Gastrocnemius medialis (tissue), 4 donors: ENCODE data around the gene PPIL1. TPM values are rescaled to one million over a fixed set of nuclear protein-coding genes. Genes with fewer than 3 reads are reported as not detected.

ENCODE experiments used
- ATAC-seq, 2 donors: fragments of 150-250 bp; one replicate each; pipeline ENCODE4 v1.9.1; 2016
- DNase-seq, 2 donors: peaks; one replicate each; pipeline ENCODE4 v3.0.0-alpha.2; 2019
- H3K27ac ChIP-seq, 4 donors: fragments of 200-600 bp; sonication (generic); 1 replicate in 1 of 4; 2 replicates in 3 of 4; pipeline ENCODE4 v1.5.1; 2016 to 2018; ENCODE audit warnings: mild to moderate bottlenecking in 2 of 4, moderate library complexity in 1 of 4
- H3K27me3 ChIP-seq, 3 donors: fragments of 200-600 bp; sonication (generic) in 2 of 3; 1 replicate in 1 of 3; 2 replicates in 2 of 3; pipeline versions ENCODE4 v1.5.1 to v1.6.0; 2016 to 2019; ENCODE audit warnings: mild to moderate bottlenecking in 1 of 3, moderate library complexity in 1 of 3
- H3K36me3 ChIP-seq, 2 donors: fragments of 200-600 bp; sonication (generic) in 1 of 2; one replicate each; pipeline ENCODE4 v1.5.1; 2017 to 2018
- H3K4me1 ChIP-seq, 2 donors: fragments of 200-600 bp; sonication (generic) in 1 of 2; one replicate each; pipeline ENCODE4 v1.5.1; 2016 to 2017; ENCODE audit warnings: mild to moderate bottlenecking in 2 of 2
- H3K4me3 ChIP-seq, 4 donors: fragments of 200-600 bp; sonication (generic) in 3 of 4; 1 replicate in 1 of 4; 2 replicates in 3 of 4; pipeline ENCODE4 v1.5.1; 2016 to 2019; ENCODE audit warnings: mild to moderate bottlenecking in 2 of 4
- H3K9me3 ChIP-seq, 3 donors: fragments of 200-600 bp; sonication (generic) in 2 of 3; 1 replicate in 1 of 3; 2 replicates in 2 of 3; pipeline ENCODE4 v1.5.1; 2016 to 2019
- CTCF ChIP-seq, 5 experiments: fragments of 450-650 bp in 3 of 5; fragments of 200-600 bp in 2 of 5; sonication (generic) in 2 of 5; IDR thresholded peaks in 4 of 5; conservative IDR thresholded peaks in 1 of 5; 1 replicate in 4 of 5; 2 replicates in 1 of 5; pipeline ENCODE4 v1.5.1; 2016 to 2019; ENCODE audit warnings: antibody characterized with exemption in 5 of 5, mild to moderate bottlenecking in 3 of 5, moderate library complexity in 3 of 5
- POLR2A ChIP-seq, 2 donors: fragments of 450-650 bp; IDR thresholded peaks; one replicate each; pipeline ENCODE4 v1.6.1; 2017; ENCODE audit warnings: antibody characterized with exemption in 2 of 2, mild to moderate bottlenecking in 2 of 2, moderate library complexity in 2 of 2
- in situ Hi-C, 4 donors: fragments of 200-750 bp; cut with MboI; loops; one replicate each; pipeline versions ENCODE4 v1.15.0 to v1.8.0; 2017; ENCODE audit warnings: low sequenced_read_pairs in 4 of 4
- intact Hi-C: fragments of 100-400 bp; cut with DNase I; formaldehyde crosslinking; loops from one replicate; pipeline ENCODE4 v1.15.1; 2023; ENCODE audit warnings: low total_unique reads
- total RNA-seq, 4 donors: library from RNA; depleted of rRNA; stranded (reverse); fragments of >200 nt; gene quantifications; one replicate each; pipeline versions ENCODE4 v1.1.0 to v1.2.3, GENCODE V29; 2016

The PPIL1 gene
- total RNA-seq, 4 donors from 2014 or later = 5.4 to 18.7 (median 16.8) TPM

GRCh38 chr6:36867471-36868224 lies 7.0 kb downstream of the PPIL1 start:
- in situ Hi-C loops = loop anchor here in 1 of 4 donors (25.0 kb wide), 1 partner anchor 255 kb away; no protein-coding TSS in a partner anchor
- no peak overlapping the region for H3K27ac ChIP-seq
- H3K36me3 ChIP-seq = peaks cover 0 to 3% of the 10 kb centered on the region in 2 donors
- H3K27me3 ChIP-seq = no peaks in the 10 kb centered on the region
- DNase-seq (no peak), ATAC-seq (no peak)
- H3K9me3 ChIP-seq = no peaks in the 10 kb centered on the region
- TF ChIP-seq POLR2A (IDR thresholded peaks at IDR 0.05) = no peak
- TF ChIP-seq CTCF (IDR thresholded peaks at IDR 0.05 in 4 of 5, conservative IDR thresholded peaks at IDR 0.05 in 1 of 5) = no peak
- no peak overlapping the region for H3K4me3 ChIP-seq
- intact Hi-C loops = no loop called here
- no peaks in the 10 kb centered on the region for H3K4me1 ChIP-seq

- Histone ChIP-seq H3K9me3 (no peaks in the 10 kb centered on the region), H3K36me3 (no peaks in the 10 kb centered on the region), H3K4me1 (no peaks in the 10 kb centered on the region), H3K27me3 (no peaks in the 10 kb centered on the region), H3K4me3 (no peak overlapping the region), H3K27ac (no peak overlapping the region)
- ATAC-seq = no peak
- TF ChIP-seq POLR2A (IDR thresholded peaks at IDR 0.05) = no peak
- no peak for TF ChIP-seq CTCF (IDR thresholded peaks at IDR 0.05 in 4 of 5, conservative IDR thresholded peaks at IDR 0.05 in 1 of 5)
- DNase-seq = no peak
- intact Hi-C loops = no loop called here
- in situ Hi-C loops = loop anchor here in 1 of 4 donors (25.0 kb wide), 1 partner anchor 254 kb away; no protein-coding TSS in a partner anchor
These were observed 8.8 kb downstream of the PPIL1 start for GRCh38 chr6:36865835-36866234.

- Histone ChIP-seq H3K27me3 (no peaks in the 10 kb centered on the region), H3K4me1 (no peaks in the 10 kb centered on the region)
- ATAC-seq = no peak
These were observed 10.7 kb downstream of the PPIL1 start for GRCh38 chr6:36863670-36864540.

GRCh38 chr6:36862848-36863382 lies 11.7 kb downstream of the PPIL1 start:
- H3K4me1 ChIP-seq = no peaks in the 10 kb centered on the region
- in situ Hi-C loops (loop anchor here in 1 of 4 donors (25.0 kb wide), 1 partner anchor 251 kb away; no protein-coding TSS in a partner anchor), intact Hi-C loops (no loop called here)
- ATAC-seq (no peak), DNase-seq (no peak)
- no peak overlapping the region for H3K27ac ChIP-seq
- H3K4me3 ChIP-seq = no peak overlapping the region
- H3K9me3 ChIP-seq = no peaks in the 10 kb centered on the region
- no peak for TF ChIP-seq CTCF (IDR thresholded peaks at IDR 0.05 in 4 of 5, conservative IDR thresholded peaks at IDR 0.05 in 1 of 5)
- no peak for TF ChIP-seq POLR2A (IDR thresholded peaks at IDR 0.05)
- no peaks in the 10 kb centered on the region for H3K27me3 ChIP-seq
- no peaks in the 10 kb centered on the region for H3K36me3 ChIP-seq

More at GRCh38 chr6:36863670-36864540, 10.7 kb downstream of the PPIL1 start:
- Histone ChIP-seq H3K9me3 (no peaks in the 10 kb centered on the region), H3K27ac (no peak overlapping the region), H3K4me3 (no peak overlapping the region), H3K36me3 (no peaks in the 10 kb centered on the region)
- intact Hi-C loops (no loop called here), in situ Hi-C loops (loop anchor here in 1 of 4 donors (25.0 kb wide), 1 partner anchor 252 kb away; no protein-coding TSS in a partner anchor)
- DNase-seq = no peak
- TF ChIP-seq CTCF (IDR thresholded peaks at IDR 0.05 in 4 of 5, conservative IDR thresholded peaks at IDR 0.05 in 1 of 5) (no peak), POLR2A (IDR thresholded peaks at IDR 0.05) (no peak)
